Measurements from ENCODE around the gene FBLN1.

Gene FBLN1

DNA sequence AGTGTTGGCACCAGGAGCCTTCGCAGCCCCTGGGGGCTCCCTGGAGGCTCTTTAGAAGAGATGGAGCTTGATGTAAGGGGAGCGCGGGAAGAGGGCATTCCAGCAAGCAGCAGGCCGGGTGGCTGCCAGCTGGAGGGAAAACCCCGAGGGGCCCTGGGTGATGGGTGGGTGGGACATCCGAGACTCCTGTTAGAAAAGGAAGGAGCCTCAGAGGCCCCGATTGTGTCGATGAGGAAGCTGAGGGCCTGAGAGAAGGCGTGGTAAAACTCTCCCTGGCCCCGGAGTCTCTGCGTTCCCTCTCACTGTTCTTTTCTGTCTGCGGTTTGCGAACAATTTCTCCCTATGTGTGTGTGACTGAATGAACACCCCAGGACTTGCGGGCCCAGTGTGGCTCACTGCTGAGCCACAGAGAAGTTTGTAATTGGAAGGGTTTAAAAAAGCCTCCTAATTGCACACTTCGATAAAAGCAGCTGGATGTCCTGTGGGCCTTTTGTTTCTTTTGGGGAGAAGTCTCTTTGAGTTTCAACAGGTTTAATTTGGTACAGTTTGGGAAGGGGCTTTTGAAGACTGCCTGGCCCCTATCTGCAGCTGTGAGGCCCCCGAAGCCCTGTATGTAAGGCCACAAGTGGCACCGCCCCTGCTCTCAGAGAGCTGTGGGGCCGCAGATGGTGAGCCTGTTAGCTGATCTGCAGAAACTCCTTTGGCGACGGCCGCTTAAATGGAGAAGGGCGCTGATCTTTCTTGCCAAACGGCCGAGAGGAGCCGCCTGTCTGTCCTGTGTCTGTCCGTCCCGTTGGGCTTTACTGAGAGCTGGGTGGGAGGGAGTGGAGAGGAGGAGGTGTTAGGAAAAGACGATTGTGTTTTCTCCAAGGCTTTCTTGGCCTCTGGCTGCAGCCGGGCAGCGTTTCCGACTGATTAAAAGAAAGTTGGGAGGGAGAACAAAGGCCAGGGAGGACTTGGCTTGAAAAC is 2.0 kb downstream of the FBLN1 start:
- no peak for DNase-seq (ENCODE audit: low spot score)

DNA sequence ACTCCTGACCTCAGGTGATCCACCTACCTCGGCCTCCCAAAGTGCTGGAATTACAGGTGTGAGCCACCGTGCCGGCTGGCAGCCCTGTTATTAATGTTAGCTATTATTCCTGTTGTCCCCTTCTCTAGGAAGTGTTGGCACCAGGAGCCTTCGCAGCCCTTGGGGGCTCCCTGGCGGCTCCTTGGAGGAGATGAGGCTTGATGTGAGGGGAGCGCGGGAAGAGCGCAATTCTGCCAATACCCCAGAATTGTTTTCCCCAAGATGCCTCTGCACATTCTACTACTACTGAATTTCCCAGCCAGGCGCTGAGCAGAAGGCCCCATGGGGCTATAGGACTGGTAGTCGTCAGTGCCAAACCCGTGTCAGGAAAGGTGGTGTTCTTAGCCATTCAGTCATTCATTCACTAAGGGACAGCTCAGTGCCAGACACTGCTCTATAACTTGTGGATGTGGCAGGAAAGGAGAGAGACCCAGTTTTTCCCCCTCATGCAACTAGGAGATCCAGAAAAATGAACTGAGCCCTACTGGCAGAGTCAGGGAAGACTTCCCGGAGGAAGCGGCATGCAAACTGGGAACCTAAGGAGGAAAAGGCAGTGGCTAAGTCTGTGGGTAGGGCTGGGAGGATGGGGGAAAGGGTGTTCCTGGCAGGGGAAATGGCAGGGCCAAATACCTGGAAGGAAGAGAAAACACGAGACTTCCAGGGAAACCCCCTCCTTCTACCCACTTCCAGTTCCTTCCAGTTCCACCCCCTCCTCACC is 3.5 kb downstream of the FBLN1 start:
- no peak for DNase-seq (ENCODE audit: low spot score)

DNA sequence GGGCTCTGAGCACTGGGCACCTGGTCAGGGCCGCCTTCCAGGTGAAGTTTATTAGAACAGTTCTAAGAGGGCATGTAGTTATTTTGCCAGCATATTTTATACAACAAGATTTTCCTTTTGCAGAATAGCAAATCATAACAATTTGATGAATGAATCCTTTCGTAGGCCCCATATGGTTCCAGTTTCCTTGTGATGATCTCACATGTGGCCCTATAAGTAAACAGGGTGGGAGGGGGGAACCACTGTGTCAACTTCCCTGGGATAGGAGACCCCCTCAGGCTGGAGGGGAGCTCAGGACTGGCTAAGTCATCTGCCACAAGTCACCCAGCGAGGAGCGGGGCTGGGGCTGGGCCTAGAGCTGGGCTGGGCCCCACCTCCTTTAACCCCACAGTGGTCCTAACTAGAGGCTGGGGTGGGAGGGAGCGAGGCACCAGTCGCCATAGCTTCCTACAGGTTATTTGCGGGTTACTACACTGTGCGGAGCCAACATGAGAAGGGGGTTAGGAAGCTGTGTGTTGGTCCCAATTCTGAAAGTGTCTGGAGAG is 4.2 kb downstream of the FBLN1 start:
- no peak for DNase-seq (ENCODE audit: low spot score)

DNA sequence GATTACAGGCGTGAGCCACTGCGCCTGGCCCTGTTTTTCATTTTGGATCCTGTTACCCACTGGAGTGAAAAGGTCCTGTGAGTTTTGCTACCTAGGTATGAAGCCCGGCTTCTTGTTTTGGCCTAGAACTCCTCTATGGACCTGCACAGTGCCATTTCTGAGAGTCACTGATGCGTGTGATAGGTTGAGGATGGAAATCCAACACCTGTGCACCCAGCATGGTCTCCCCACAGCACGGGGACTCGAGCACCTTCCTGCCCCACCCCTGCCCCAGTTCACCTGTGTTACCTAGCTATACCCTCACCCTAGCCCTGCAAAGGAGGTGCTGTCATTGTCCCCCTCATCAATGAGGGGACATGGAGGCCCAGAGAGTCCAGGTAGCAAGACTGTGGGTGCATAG is 5.1 kb downstream of the FBLN1 start:
- no peak for DNase-seq (ENCODE audit: low spot score)

DNA sequence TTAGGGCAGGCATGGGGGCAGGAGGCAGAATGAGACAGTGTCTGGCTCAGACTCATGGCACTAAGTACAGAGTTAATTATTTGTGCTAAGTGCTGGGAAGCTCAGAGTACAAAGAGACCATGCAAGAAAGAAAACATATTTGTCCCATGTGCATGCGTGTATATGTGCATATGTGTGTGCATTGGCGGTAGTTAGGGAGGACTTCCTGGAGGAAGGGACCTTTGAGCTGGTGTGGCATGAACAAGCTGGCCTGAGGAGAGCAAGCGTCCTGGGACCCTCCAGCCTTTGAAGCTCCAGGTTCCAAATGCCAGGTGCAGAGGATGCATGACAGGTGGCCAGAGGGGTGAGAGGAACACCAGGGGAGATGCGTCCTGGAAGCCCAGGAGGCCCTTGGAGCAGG is 6.1 kb downstream of the FBLN1 start:
- no peak for DNase-seq (ENCODE audit: low spot score)

DNA sequence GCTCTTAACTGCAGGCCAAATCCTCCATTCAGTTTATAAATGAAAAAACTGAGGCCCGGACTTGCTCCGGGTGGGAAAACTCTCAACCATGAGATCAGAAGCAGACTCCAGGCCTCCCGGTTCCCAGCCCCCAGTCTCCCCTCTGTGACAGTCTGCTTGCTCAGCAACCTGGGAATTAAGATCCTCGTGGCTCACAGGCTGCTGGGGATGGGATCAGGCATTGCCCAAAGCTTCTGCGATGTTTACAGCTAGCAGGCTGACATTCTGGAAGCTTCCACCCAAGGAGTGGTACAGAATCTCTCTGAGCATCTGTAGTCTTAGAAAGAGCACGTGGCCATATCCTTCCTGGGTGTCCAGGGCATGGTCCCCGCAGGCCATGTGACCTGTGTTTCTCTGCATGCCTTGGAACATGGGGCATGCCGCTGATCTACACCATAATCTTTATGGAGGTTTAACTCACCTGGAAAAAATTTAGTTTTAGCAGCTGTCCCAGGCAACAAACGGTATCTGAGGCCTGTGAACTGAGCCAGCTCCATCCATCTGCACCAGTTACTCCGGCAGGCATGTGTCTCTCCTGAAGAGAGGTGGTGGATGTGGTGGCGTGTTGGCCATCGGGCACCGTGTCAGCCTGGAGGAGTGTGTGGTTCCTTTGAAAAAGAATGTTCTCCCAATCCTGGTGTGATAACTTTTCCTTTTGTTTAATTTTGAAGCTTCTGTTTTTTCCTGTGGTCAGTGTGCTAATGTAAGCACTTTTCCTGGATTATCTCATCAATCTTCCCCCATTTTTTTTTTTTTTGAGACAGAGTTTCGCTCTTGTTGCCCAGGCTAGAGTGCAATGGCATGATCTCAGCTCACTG is 7.9 kb downstream of the FBLN1 start:
- DNase-seq (ENCODE audit: low spot score): no peak

DNA sequence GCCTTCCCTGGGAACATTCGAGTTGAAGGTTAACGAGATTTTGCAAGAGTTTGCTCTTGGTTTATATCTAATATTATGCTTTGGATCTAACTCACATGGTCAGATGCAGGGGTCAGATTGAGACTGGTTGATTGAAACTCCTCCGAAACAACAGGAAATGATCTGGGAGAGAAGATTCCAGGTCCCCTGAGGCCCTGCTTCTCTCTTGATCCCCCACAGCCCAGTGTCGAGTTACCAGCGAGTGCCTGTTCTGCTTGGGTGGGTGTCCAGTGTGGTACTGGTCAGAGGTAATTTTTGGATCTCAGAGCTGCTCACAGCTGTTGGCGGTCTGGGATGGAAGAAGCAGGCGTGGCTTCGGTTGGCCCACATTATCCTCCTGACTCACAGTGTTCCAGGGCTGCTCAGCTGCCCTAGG is 9.2 kb downstream of the FBLN1 start:
- DNase-seq (ENCODE audit: low spot score): no peak

DNA sequence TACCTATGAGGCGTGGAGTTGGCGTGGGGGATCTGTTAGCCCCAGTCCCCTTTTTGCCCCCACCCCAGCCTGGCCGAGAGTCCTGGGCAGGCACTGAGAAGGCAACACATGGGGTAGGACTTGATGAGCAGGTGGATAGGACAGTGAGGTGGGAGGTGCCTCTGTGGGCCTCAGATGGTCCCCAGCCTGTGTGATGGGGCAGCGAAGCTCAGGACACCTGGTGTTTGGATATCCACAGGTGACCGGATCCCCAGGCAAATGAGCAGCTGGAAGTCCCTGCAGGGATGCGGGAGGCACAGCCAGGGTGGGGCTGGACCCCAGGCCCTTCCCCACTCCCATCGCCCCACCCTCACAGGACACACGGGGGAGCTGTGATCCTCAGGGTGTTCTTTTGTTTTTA is 9.7 kb downstream of the FBLN1 start:
- DNase-seq (ENCODE audit: low spot score): no peak

DNA sequence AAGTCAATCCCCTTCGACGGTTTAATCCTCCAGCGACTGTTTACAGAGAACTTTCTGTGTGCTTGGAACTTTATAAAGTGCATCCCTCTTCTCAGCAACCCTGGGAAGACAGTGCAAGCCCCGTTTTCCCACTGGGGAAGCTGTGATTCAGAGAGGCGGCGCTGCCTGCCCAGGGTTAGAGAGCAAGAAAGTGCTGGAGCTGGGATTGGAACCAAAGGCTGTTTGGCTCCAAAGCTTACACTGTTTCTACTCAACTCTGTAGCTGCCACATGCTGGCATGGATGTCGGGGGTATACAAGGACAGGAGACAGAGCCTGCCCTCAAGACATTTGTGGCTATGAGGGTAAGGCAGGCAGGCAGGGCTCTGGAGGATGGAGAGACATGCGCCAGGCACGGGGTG is 13.0 kb downstream of the FBLN1 start:
- DNase-seq (ENCODE audit: low spot score): no peak

DNA sequence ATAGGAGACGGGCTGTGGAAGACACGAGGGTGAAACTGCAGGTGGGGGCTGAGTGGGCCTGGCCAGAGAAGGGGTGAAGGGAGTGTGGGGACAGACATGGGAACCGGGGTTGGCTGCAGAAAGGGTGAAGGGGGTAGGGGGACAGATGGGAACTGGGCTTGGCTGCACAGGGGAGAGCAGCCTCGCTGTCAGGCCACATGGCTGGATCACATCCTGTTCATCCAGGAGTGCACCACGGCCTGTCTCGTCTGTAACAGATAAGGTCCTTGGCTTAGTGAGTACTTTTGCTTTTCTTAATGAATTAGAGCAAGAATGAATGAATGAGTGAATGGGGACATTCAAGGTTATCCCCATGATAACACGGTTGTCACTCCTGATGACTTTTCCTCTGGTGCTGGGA is 13.5 kb downstream of the FBLN1 start:
- no peak for DNase-seq (ENCODE audit: low spot score)

DNA sequence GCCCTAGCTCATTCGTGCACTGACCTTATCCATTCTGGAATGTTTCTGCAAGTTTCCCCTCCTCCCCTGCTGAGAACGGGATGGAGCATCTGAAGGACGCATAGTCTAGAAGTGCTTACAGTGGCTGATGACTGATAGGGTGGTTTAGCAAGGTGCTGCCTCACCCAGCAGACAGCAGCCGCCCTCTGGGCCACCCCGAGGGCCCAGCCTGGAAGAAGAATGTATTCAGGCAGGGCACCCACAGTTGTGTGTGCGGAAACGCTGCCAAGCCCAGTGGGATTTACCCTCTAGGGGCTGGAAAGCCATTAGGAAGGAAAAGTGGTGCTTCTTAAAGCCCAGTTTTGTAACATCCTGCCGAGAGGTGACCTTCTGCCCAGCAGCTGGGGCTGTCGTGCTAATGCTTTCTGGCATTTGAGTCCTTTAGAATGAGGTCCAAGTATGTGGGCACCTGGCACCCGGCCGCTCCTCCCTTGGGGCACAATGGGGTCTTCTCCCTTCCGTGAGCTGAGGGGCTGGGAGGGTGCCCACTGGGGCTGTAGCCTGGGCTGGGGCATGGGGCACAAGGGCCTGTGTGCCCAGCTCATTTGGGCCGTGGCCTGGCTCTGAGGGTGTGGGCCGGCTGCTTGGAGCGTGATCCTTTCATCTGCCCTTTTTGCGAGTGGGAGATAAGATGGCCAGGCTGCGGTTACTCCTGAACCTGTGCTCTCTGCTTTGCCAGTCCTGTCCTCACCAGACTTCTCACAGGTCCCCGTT is 14.4 kb downstream of the FBLN1 start:
- no peak for DNase-seq (ENCODE audit: low spot score)

DNA sequence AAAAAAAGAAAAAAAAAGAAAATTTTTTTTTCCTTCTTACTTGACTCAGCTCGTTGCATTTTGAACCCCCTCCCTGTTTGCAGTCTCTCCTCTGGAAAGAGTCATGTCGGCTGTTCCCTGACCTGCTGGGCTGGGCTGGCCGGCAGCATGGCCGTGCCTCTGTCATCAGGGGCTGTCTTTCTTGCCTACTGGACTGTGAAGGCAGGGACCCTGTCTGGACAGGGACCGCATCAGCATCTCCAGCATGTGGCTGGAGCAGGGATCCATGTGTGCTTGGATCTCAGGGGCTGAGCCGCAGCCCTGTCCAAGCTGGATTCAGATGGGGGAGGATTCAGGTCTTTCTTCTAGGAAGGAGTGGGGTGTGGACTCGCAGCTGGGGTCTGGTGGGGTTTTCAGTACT is 15.5 kb downstream of the FBLN1 start:
- no peak for DNase-seq (ENCODE audit: low spot score)

DNA sequence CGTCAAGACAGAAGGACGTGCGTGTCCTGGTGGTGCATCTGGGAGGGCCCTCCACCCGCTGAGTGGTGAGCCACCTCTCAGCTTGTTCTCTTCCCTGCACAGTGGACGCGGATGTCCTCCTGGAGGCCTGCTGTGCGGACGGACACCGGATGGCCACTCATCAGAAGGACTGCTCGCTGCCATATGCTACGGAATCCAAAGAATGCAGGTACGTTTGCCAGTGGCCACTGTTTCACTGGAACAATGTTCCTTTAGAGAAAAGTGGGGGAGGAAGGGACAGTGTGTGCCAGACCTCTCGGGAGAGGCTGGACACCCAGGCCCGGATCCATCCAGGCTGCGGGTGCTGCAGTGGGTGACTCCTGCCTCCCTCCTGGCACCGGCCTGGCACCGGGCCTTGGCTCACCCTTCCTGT is 15.9 kb downstream of the FBLN1 start:
- no peak for DNase-seq (ENCODE audit: low spot score)

DNA sequence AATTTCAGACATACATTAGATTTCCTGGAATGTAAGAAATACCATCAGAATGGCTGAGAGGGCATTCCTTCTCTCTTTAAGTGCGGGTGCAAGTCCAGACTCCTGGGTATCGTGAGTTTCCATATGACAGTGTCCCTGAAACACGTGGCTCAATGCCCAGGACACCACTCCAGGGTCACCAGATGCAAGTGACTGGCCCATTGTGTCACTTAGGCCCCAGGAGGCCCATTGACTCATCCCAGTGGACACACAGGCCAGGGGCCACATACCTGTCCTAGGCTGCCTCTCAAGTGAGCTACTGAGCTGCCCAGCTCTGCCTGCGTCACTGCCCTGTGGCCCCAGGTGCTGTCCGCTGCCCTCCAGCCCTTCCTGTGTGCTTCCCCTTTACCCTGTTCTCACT is 18.5 kb downstream of the FBLN1 start:
- DNase-seq (ENCODE audit: low spot score): no peak

DNA sequence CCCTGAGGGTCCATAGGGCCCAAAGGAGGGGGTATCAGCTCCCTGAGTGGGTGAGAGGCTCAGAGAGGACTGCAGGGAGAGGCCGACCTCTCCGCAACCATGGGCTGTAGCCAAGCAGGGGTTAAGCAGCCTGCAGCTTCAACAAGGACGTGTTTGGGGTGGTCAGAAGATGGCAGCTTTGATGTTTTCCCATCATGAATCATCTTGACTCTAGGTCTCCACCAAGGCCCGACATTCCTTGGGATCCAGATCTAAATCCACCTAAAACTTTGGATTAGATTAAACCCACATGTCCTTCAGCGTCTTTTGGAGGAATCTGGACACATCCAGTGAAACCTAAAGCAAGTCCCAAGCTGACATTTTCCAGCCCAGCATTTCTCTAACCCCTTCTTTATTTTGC is 19.8 kb downstream of the FBLN1 start:
- no peak for DNase-seq (ENCODE audit: low spot score)

DNA sequence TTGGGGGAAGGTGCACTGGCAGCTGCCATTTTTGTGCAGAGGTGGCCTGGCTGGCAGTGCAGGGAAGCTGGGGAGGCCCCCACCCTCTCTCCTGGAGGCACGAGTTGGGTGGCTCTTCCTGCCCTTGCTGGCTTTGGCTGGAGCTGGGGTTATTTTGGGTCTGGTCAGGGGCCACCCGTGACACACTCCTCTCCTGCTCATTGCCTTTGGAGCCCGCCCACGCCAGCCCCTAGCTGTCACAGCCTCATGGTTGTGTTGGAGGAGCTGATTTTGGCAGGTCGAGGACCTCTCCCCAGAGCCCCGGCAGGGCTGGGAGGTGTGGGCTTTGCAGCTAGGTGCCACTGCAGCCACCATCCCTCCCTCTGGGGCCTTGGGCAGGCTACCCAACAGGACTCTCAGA is 21.5 kb downstream of the FBLN1 start:
- DNase-seq (ENCODE audit: low spot score): no peak

DNA sequence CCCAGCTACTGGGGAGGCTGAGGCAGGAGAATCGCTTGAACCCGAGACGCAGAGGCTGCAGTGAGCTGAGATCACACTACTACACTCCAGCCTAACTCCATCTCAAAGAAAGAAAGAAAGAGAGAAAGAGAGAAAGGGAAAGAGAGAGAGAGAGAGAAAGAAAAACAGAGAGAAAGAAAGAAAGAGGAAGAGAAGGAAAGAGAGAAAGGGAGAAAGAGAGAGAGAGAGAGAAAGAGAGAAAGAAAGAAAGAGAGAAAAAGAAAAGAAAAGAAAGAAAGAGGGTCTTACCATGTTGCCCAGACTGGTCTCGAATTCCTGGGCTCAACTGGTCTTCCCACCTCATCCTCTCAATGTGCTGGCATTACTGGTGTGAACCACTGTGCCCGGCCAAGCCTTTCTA is 22.3 kb downstream of the FBLN1 start:
- no peak for DNase-seq (ENCODE audit: low spot score)

DNA sequence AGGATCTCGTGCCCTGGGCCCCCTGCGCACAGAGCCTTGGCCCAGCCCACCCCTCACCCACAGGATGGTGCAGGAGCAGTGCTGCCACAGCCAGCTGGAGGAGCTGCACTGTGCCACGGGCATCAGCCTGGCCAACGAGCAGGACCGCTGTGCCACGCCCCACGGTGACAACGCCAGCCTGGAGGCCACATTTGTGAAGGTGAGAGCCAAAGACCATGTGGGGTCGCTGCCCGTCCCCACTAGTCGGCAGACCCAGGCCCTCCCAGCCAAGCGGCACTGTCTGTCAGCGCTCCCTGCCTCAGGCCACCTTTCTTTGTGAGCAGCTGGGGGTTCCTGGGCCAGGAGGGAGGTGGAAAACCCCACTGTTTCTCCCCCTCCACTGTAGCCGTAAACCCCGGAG is 22.8 kb downstream of the FBLN1 start:
- DNase-seq (ENCODE audit: low spot score): no peak

DNA sequence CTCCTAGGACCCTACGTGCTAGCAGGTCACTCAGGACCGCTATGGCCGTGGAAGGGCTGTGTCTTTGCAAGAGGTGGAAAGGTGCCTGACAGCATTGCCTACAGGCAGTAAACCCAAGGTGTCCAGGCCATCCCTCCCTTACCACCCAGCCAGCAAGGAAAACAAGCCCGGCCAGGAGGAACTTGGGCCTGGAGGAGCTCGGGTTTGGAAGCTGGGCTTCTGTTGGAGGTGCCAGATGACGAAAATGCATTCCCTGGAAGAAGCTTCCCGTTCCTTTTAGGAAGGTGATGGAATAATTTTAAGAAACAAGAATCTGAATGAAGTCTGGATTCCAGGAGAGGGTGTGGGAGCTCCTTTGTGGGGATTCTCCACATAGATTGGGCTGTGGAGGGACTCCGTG is 23.6 kb downstream of the FBLN1 start:
- DNase-seq (ENCODE audit: low spot score): no peak

DNA sequence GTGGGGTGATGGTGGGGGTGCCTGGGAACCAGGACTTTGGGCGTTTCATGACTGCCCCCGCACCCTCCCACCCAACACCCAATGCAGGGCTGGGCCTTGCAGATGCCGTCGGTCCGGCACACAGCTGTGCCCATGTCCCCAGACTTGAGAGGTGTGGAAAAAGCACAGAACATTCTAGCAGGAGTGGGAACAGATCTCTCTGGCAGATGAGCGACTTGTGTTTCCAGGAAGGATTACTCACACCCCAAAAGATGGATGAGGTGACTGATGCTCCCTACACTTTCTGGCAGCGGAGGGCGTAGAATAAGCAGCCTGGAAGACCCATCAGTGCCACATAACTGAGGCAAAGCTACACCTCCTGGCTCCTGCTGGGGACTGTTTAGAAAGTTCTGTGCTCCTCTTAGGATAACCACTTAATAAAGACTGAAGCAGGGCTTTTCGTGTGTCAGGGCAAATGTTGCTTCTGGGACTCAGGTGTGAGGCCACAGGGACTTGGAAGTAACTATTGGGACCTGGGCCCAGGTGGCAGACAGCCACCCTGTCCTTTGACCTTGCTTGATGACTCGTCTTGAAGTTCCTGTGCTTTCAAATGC is 24.2 kb downstream of the FBLN1 start:
- DNase-seq (ENCODE audit: low spot score): no peak

DNA sequence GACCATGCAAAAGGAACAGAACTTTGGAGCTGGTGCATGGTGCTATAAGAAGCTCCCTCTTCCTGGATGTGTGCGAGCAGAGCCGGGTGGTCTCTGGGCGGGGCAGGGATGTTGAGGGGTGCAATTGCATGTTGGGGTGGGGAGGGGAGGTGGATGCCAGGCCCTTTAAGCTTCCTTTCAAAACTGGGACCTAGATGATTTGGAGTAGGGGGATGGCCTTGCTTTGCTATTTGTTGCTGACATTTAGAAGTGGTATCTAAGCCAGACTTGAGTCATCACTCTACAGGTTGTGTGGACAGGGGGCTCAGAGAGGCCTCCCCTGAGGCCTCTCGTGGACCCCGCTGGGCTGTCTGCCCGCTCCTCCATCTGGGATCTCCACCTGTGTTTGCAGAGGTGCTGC is 24.8 kb downstream of the FBLN1 start:
- DNase-seq (ENCODE audit: low spot score): no peak

All from RKO (cell line).